ENCODE measurements around the gene CLEC4G. TPM values are rescaled to one million over a fixed set of nuclear protein-coding genes. Genes with fewer than 3 reads are reported as not detected.
A peak's percentile ranks its signal among the peaks of the same experiment; 100 is the strongest.

CLEC4G gene
- total RNA-seq, 1 donor from 2014 or later, result not detected

DNA sequence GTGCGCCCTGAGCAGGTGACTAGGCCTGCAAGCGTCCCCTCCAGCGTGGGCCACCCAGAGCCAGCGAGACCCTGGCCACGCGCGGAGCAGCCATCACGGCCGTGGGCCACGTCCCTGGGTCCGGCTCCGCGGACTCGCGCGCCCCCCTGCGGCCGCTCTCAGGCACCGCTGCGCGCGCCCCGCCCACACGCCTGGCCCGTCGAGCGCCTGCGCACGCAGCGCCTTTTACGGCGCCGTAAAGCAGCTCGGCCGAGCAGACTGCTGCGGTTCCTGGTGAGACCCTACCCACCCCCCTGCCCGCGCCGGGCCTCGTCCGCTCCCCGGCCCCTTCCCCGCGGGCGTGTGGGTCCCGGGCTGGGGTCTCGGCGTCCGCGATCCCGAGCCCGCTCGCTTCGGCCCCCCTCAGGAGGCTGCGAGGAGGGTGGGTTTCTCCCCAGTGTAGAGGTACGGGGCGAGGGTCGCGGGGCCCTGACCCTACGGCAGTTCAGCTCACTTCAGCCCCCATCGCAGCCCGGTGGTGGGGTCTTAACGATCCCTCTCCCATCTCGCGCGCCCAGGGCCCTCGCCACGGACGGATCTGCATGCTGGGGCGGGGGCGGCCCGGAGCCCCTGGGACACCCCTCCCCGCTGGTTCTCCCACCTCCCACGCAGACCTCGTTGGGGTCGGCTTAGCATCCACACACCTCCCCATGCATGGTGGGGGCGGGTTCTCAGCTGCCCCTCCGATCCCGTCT lies 51.1 kb downstream of the CLEC4G start, which contains the start of gene TRAPPC5:
TSS of gene TRAPPC5 (plus strand) at position 228 of the 734 bp plus-strand sequence. CDS start 1,421 bp downstream, outside the sequence.
- H3K4me3 Mint-ChIP-seq (ENCODE audit: unreplicated experiment), result peak within 1 kb of the TSS; percentile 86
- H3K4me1 Mint-ChIP-seq (ENCODE audit: unreplicated experiment), result peaks cover 6% of the 10 kb centered on the region
- H3K36me3 Mint-ChIP-seq (ENCODE audit: unreplicated experiment), result peaks cover 11% of the 10 kb centered on the region
- H3K27ac Mint-ChIP-seq (ENCODE audit: unreplicated experiment), result peak within 1 kb of the TSS; percentile 71
- H3K9me3 Mint-ChIP-seq (ENCODE audit: unreplicated experiment), result no peaks in the 10 kb centered on the region
- peak; percentile 96 for DNase-seq (ENCODE audit: extremely low spot score, unreplicated experiment)
- TF ChIP-seq, protein P1, sequence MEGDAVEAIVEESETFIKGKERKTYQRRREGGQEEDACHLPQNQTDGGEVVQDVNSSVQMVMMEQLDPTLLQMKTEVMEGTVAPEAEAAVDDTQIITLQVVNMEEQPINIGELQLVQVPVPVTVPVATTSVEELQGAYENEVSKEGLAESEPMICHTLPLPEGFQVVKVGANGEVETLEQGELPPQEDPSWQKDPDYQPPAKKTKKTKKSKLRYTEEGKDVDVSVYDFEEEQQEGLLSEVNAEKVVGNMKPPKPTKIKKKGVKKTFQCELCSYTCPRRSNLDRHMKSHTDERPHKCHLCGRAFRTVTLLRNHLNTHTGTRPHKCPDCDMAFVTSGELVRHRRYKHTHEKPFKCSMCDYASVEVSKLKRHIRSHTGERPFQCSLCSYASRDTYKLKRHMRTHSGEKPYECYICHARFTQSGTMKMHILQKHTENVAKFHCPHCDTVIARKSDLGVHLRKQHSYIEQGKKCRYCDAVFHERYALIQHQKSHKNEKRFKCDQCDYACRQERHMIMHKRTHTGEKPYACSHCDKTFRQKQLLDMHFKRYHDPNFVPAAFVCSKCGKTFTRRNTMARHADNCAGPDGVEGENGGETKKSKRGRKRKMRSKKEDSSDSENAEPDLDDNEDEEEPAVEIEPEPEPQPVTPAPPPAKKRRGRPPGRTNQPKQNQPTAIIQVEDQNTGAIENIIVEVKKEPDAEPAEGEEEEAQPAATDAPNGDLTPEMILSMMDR (IDR thresholded peaks at IDR 0.05), result peak; percentile 99
- H3K27me3 Mint-ChIP-seq (ENCODE audit: unreplicated experiment), result peaks cover 15% of the 10 kb centered on the region

DNA sequence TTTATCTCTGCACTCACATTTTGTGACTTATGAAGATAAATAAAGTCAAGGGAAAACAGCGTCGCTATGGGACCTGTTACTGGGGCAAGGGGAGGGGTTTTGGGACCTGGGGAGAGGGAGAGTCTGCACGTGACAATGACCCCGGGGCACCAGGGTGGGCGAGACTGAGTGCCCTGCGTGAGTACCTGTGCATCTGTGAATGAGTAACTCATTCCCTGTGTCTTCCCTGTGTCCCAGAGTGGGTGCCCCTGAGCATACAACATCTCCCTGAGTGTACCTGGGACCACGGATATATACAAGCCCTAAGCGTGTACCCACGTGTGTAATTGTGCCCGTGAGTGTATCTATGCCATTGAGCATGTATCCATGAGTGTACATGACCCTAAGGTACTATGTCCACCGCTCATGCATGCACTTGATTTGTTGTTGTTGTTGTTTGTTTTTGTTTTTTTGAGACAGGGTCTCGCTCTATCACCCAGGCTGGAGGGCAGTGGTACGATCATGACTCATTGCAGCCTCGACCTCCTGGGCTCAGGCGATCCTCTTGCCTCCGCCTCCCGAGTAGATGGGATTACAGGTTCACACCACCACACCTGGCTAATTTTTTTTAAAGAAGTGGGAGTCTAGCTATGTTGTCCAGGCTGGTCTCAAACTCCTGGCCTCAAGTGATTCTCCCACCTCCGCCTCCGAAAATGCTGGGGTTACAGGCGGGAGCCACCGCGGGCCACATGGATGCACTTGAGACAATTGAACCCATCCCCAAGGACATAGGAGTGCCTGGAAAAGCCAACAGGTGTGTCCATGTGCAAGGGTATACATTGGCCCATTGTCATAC lies 51.9 kb downstream of the CLEC4G start:
- H3K4me3 Mint-ChIP-seq (ENCODE audit: unreplicated experiment), result peak overlapping the region; percentile 86
- H3K27me3 Mint-ChIP-seq (ENCODE audit: unreplicated experiment), result peaks cover 15% of the 10 kb centered on the region
- H3K9me3 Mint-ChIP-seq (ENCODE audit: unreplicated experiment), result no peaks in the 10 kb centered on the region
- H3K36me3 Mint-ChIP-seq (ENCODE audit: unreplicated experiment), result peaks cover 8% of the 10 kb centered on the region
- TF ChIP-seq, protein P1 (IDR thresholded peaks at IDR 0.05), result no peak
- peaks cover 6% of the 10 kb centered on the region for H3K4me1 Mint-ChIP-seq (ENCODE audit: unreplicated experiment)
- DNase-seq (ENCODE audit: extremely low spot score, unreplicated experiment), result no peak
- H3K27ac Mint-ChIP-seq (ENCODE audit: unreplicated experiment), result no peak overlapping the region

DNA sequence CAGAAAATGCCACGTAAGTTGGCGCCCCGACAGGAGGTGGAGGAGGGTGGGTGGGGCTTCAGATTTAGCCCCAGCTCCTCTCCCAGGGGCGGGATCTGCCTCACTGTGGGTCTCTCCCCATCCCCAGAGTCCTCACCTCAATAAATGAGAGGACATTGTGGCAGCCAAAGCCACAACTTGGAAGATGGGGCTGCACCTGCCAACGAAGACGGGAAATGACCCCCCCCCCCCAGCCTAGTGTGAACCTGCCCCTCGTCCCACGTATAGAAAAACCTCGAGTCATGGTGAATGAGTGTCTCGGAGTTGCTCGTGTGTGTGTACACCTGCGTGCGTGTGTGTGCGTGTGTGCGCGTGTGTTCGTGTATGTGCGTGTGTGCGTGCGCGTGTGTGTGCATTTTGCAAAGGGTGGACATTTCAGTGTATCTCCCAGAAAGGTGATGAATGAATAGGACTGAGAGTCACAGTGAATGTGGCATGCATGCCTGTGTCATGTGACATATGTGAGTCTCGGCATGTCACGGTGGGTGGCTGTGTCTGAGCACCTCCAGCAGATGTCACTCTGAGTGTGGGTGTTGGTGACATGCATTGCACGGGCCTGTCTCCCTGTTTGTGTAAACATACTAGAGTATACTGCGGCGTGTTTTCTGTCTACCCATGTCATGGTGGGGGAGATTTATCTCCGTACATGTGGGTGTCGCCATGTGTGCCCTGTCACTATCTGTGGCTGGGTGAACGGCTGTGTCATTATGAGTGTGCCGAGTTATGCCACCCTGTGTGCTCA lies 52.7 kb downstream of the CLEC4G start:
- H3K27me3 Mint-ChIP-seq (ENCODE audit: unreplicated experiment), result peaks cover 15% of the 10 kb centered on the region
- DNase-seq (ENCODE audit: extremely low spot score, unreplicated experiment), result no peak
- H3K9me3 Mint-ChIP-seq (ENCODE audit: unreplicated experiment), result no peaks in the 10 kb centered on the region
- peaks cover 8% of the 10 kb centered on the region for H3K36me3 Mint-ChIP-seq (ENCODE audit: unreplicated experiment)
- no peak overlapping the region for H3K27ac Mint-ChIP-seq (ENCODE audit: unreplicated experiment)
- no peak overlapping the region for H3K4me3 Mint-ChIP-seq (ENCODE audit: unreplicated experiment)
- H3K4me1 Mint-ChIP-seq (ENCODE audit: unreplicated experiment), result peaks cover 6% of the 10 kb centered on the region
- TF ChIP-seq, protein P1 (IDR thresholded peaks at IDR 0.05), result no peak

Other genes with a start within 250 kb of the CLEC4G start
- 2.1 and 2.5 TPM in 2 replicates for gene PEX11G, start 243.1 kb downstream of the CLEC4G start, total RNA-seq
- 84.4 and 93.5 TPM in 2 replicates for gene ZNF358, start 216.0 kb downstream of the CLEC4G start, total RNA-seq
- gene MCOLN1, start 209.5 kb downstream of the CLEC4G start, total RNA-seq, result 33.3 and 39.2 TPM in 2 replicates
- gene PNPLA6, start 196.4 kb downstream of the CLEC4G start, total RNA-seq, result 107 and 129 TPM in 2 replicates
- gene CAMSAP3, start 136.2 kb downstream of the CLEC4G start, total RNA-seq, result 0.57 and 1.1 TPM in 2 replicates
- 40.9 and 41.7 TPM in 2 replicates for gene XAB2, start 102.6 kb downstream of the CLEC4G start, total RNA-seq
- gene PET100, start 102.3 kb downstream of the CLEC4G start, total RNA-seq, result 89.7 and 122 TPM in 2 replicates
- not detected in 2 replicates for gene PCP2, start 98.4 kb downstream of the CLEC4G start, total RNA-seq
- 11.6 and 13.6 TPM in 2 replicates for gene STXBP2, start 95.0 kb downstream of the CLEC4G start, total RNA-seq
- not detected in 2 replicates for gene RETN, start 63.1 kb downstream of the CLEC4G start, total RNA-seq
- not detected in 2 replicates for gene MCEMP1, start 55.0 kb downstream of the CLEC4G start, total RNA-seq
- gene TRAPPC5, start 51.3 kb downstream of the CLEC4G start, total RNA-seq, result 105 and 108 TPM in 2 replicates
- not detected in 2 replicates for gene FCER2, start 30.0 kb downstream of the CLEC4G start, total RNA-seq
- gene CD209, start 15.4 kb upstream of the CLEC4G start, total RNA-seq, result not detected in 2 replicates
- gene CLEC4M, start 31.1 kb upstream of the CLEC4G start, total RNA-seq, result not detected in 2 replicates
- 27.3 and 27.6 TPM in 2 replicates for gene EVI5L, start 98.1 kb upstream of the CLEC4G start, total RNA-seq
- gene PRR36, start 142.3 kb upstream of the CLEC4G start, total RNA-seq, result 0.24 and 0.51 TPM in 2 replicates
- gene LRRC8E, start 156.4 kb upstream of the CLEC4G start, total RNA-seq, result 3.3 and 3.5 TPM in 2 replicates
- gene MAP2K7, start 171.8 kb upstream of the CLEC4G start, total RNA-seq, result 34.4 and 42.1 TPM in 2 replicates
- 2.3 and 2.6 TPM in 2 replicates for gene TGFBR3L, start 182.7 kb upstream of the CLEC4G start, total RNA-seq
- 19.6 and 21.9 TPM in 2 replicates for gene SNAPC2, start 188.2 kb upstream of the CLEC4G start, total RNA-seq
- gene CTXN1, start 194.0 kb upstream of the CLEC4G start, total RNA-seq, result 28.7 and 28.8 TPM in 2 replicates
- gene TIMM44, start 211.6 kb upstream of the CLEC4G start, total RNA-seq, result 69.4 and 73.4 TPM in 2 replicates

All from osteocyte (in vitro differentiated cells).